Endothelial cell of umbilical vein (primary cell): ENCODE measurements around the gene ATAD5. TPM values are rescaled to one million over a fixed set of nuclear protein-coding genes. Genes with fewer than 3 reads are reported as not detected.

Experiments used
- BruUV-seq: library from RNA; stranded (reverse); fragments of 400-500 nt; replicated peaks from 2 replicates; lab custom pipeline; 2021; lab: Mats Ljungman, UMichigan
- CTCF ChIA-PET: fragments of 300-600, 350-600 bp; sonication (Branson Sonifier 250); formaldehyde crosslinking; loops from one replicate; lab custom pipeline; 2021; ENCODE audit warnings: antibody characterized with exemption, inconsistent platforms; lab: Charles Lee
- POLR2A ChIA-PET: fragments of 300-600, 350-600 bp; sonication (Branson Sonifier 250); formaldehyde crosslinking; loops from one replicate; lab custom pipeline; 2021; ENCODE audit warnings: antibody characterized with exemption, inconsistent platforms; lab: Charles Lee
- DNase-seq: peaks from one replicate; pipeline ENCODE4 v3.0.0-alpha.2; 2011; ENCODE audit warnings: low read depth, low spot score
- FAIRE-seq: peaks from 2 replicates; lab custom pipeline; 2011; peaks lifted over from hg19 to GRCh38; lab: Jason Lieb, UNC
- H2AFZ ChIP-seq: 2 replicates; pipeline ENCODE4 v1.6.0; 2012; ENCODE audit warnings: low read depth, low read length, control low read depth, inconsistent platforms
- H3K27ac ChIP-seq: 2 replicates; pipeline ENCODE4 v1.5.1; 2011; ENCODE audit warnings: low read depth, mild to moderate bottlenecking, control low read depth, low read length, moderate library complexity; ENCODE audit not compliant: insufficient read depth
- H3K27me3 ChIP-seq, 2 experiments: 2 replicates each; pipeline versions ENCODE4 v1.6.0 to v1.6.1; 2011; ENCODE audit warnings: low read length in 2 of 2, mixed read lengths in 1 of 2; ENCODE audit not compliant: control insufficient read depth in 2 of 2, insufficient read depth in 2 of 2
- H3K36me3 ChIP-seq, 2 experiments: 2 replicates in 1 of 2; 3 replicates in 1 of 2; pipeline ENCODE4 v1.5.1; 2011; ENCODE audit warnings: low read length in 2 of 2, mild to moderate bottlenecking in 1 of 2, moderate library complexity in 1 of 2; ENCODE audit not compliant: control insufficient read depth in 2 of 2, insufficient read depth in 2 of 2; ENCODE audit errors: extremely low read depth in 1 of 2
- H3K4me1 ChIP-seq: 3 replicates; pipeline ENCODE4 v1.5.1; 2011; ENCODE audit warnings: mild to moderate bottlenecking, low read length; ENCODE audit not compliant: control insufficient read depth, insufficient read depth; ENCODE audit errors: extremely low read depth
- H3K4me2 ChIP-seq: 2 replicates; pipeline ENCODE4 v1.6.1; 2011; ENCODE audit warnings: low read length, control low read depth, mixed read lengths; ENCODE audit not compliant: insufficient read depth
- H3K4me3 ChIP-seq, 3 experiments: fragments of 200-600 bp in 1 of 3; sonication (generic), shearing (Covaris generic) in 1 of 3; replicated peaks in 1 of 3; 2 replicates each; pipeline ENCODE4 v1.5.1; 2011 to 2016; ENCODE audit warnings: control low read depth in 3 of 3, low read length in 3 of 3, mild to moderate bottlenecking in 2 of 3, inconsistent platforms in 1 of 3, low read depth in 1 of 3, moderate library complexity in 1 of 3; ENCODE audit not compliant: insufficient read depth in 1 of 3
- H3K79me2 ChIP-seq: 2 replicates; pipeline ENCODE4 v1.6.0; 2012; ENCODE audit warnings: low read length, inconsistent platforms; ENCODE audit not compliant: control insufficient read depth, insufficient read depth
- H3K9ac ChIP-seq: replicated peaks from 2 replicates; pipeline ENCODE3; 2011; ENCODE audit warnings: low read length, control low read depth; ENCODE audit not compliant: insufficient read depth; ENCODE audit errors: extremely low read depth
- H3K9me1 ChIP-seq: replicated peaks from 3 replicates; pipeline ENCODE4 v1.6.0; 2011; ENCODE audit warnings: mild to moderate bottlenecking, low read length; ENCODE audit not compliant: control insufficient read depth, insufficient read depth; ENCODE audit errors: extremely low read depth
- H3K9me3 ChIP-seq: replicated peaks from 2 replicates; pipeline ENCODE4 v1.5.1; 2012; ENCODE audit warnings: low read length, inconsistent platforms; ENCODE audit not compliant: control insufficient read depth, insufficient read depth
- H4K20me1 ChIP-seq: replicated peaks from 2 replicates; pipeline ENCODE3; 2011; ENCODE audit warnings: mild to moderate bottlenecking, low read length; ENCODE audit not compliant: control insufficient read depth, insufficient read depth; ENCODE audit errors: extremely low read depth
- EZH2 ChIP-seq: IDR thresholded peaks from 2 replicates; pipeline ENCODE4 v1.6.1; 2012; ENCODE audit warnings: borderline replicate concordance, low read depth, mild to moderate bottlenecking, moderate library complexity, low read length, inconsistent platforms; ENCODE audit not compliant: severe bottlenecking
- FOS ChIP-seq: IDR thresholded peaks from 2 replicates; pipeline ENCODE4 v1.6.1; 2011; ENCODE audit warnings: mild to moderate bottlenecking, low read length, moderate library complexity, borderline replicate concordance; ENCODE audit not compliant: insufficient read depth
- GATA2 ChIP-seq: IDR thresholded peaks from 2 replicates; pipeline ENCODE4 v1.7.0; 2011; ENCODE audit warnings: low read depth, mild to moderate bottlenecking, moderate library complexity, mixed read lengths, low read length; ENCODE audit not compliant: insufficient read length, insufficient read depth
- JUN ChIP-seq: IDR thresholded peaks from 2 replicates; pipeline ENCODE4 v1.6.1; 2011; ENCODE audit warnings: borderline replicate concordance, low read depth; ENCODE audit not compliant: insufficient read length, insufficient read depth
- MYC ChIP-seq: IDR thresholded peaks from one replicate; pipeline ENCODE4 v1.6.1; 2011; ENCODE audit warnings: mild to moderate bottlenecking, low read depth, low read length
- POLR2A ChIP-seq: IDR thresholded peaks from 2 replicates; pipeline ENCODE4 v1.6.1; 2012; ENCODE audit warnings: low read depth, mild to moderate bottlenecking, control low read depth, low read length
- POLR2AphosphoS5 ChIP-seq: IDR thresholded peaks from 2 replicates; pipeline ENCODE4 v1.6.1; 2012; ENCODE audit warnings: low read depth, mild to moderate bottlenecking, control low read depth, low read length, moderate library complexity; ENCODE audit not compliant: insufficient read depth
- dilution Hi-C: fragments of 300-500 bp; cut with MboI; formaldehyde crosslinking; loops from one replicate; pipeline ENCODE4 v1.15.0; 2019; ENCODE audit warnings: low sequenced_read_pairs; ENCODE audit not compliant: extremely low pct_ligation_motif_present
- intact Hi-C: fragments of 100-400 bp; cut with micrococcal nuclease; formaldehyde crosslinking; loops from one replicate; pipeline ENCODE4 v1.10.0; 2022
- polyA plus RNA-seq, 4 experiments: library from polyadenylated mRNA; depleted of rRNA in 3 of 4; stranded (reverse) in 3 of 4; unstranded in 1 of 4; fragments of >200 nt; gene quantifications; 2 replicates each; pipeline versions ENCODE4 v1.2.1 to v1.2.3, GENCODE V29; 2011 to 2012; ENCODE audit warnings: missing spikeins in 1 of 4
- total RNA-seq: library from RNA; stranded (reverse); gene quantifications from 2 replicates; pipeline ENCODE4 v1.2.3, GENCODE V29; 2021
- TF ChIP-seq, protein P1 (sequence below): IDR thresholded peaks from 2 replicates; pipeline ENCODE4 v1.6.1; 2011; ENCODE audit not compliant: insufficient read depth, insufficient read length
- TF ChIP-seq, protein P2 (sequence below), 2 donors: IDR thresholded peaks; 1 replicate in 1 of 2; 2 replicates in 1 of 2; pipeline ENCODE4 v1.5.1; 2011; ENCODE audit warnings: low read length in 2 of 2, mild to moderate bottlenecking in 2 of 2, moderate library complexity in 2 of 2, control low read depth in 1 of 2, inconsistent platforms in 1 of 2, low read depth in 1 of 2; ENCODE audit not compliant: insufficient read depth in 1 of 2; ENCODE audit errors: extremely low read depth in 1 of 2

The ATAD5 gene
- total and polyA plus RNA-seq, 2 donors (not counting 3 experiments of a cell fraction or from before 2014, with no cell fraction given) = 0.80 to 9.4 TPM

DNA sequence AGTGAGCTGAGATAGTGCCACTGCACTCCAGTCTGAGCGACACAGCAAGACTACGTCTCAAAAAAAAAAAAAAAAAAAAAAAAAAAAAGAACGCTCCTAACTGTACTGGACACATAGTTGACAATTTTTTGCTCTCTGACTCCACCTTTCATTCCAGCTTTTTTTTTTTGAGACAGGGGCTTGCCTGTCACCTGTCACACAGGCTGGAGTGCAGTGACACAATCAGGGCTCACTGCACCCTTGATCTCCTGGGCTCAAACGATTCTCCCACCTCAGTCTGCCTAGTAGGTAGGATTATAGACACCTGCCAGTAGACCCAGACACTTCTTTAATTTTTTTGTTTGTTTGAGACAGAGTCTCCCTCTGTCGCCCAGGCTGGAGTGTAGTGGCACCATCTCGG lies 4.7 kb upstream of the ATAD5 start:
- dilution Hi-C loops = no loop called here
- H3K9ac ChIP-seq = no peak overlapping the region
- H4K20me1 ChIP-seq = no peaks in the 10 kb centered on the region
- H3K79me2 ChIP-seq = peaks cover 25% of the 10 kb centered on the region
- H3K9me1 ChIP-seq = no peaks in the 10 kb centered on the region
- CTCF ChIA-PET = interaction anchor here (0.6 kb wide), 1 partner anchor 408 kb away, joined by 4 read pairs; no protein-coding TSS in a partner anchor
- H3K9me3 ChIP-seq = no peaks in the 10 kb centered on the region
- H3K4me3 ChIP-seq = no peak overlapping the region
- BruUV-seq = no TSS peak
- FAIRE-seq = no peak
- POLR2A ChIA-PET = no interaction called here
- intact Hi-C loops = no loop called here
- no peak for DNase-seq
- no peak overlapping the region for H3K4me2 ChIP-seq
- no peaks in the 10 kb centered on the region for H3K36me3 ChIP-seq
- TF ChIP-seq FOS (no peak), GATA2 (no peak), MYC (no peak), EZH2 (no peak), POLR2AphosphoS5 (no peak), POLR2A (no peak), JUN (no peak)
- TF ChIP-seq, protein P1, sequence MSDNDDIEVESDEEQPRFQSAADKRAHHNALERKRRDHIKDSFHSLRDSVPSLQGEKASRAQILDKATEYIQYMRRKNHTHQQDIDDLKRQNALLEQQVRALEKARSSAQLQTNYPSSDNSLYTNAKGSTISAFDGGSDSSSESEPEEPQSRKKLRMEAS = no peak
- TF ChIP-seq, protein P2, sequence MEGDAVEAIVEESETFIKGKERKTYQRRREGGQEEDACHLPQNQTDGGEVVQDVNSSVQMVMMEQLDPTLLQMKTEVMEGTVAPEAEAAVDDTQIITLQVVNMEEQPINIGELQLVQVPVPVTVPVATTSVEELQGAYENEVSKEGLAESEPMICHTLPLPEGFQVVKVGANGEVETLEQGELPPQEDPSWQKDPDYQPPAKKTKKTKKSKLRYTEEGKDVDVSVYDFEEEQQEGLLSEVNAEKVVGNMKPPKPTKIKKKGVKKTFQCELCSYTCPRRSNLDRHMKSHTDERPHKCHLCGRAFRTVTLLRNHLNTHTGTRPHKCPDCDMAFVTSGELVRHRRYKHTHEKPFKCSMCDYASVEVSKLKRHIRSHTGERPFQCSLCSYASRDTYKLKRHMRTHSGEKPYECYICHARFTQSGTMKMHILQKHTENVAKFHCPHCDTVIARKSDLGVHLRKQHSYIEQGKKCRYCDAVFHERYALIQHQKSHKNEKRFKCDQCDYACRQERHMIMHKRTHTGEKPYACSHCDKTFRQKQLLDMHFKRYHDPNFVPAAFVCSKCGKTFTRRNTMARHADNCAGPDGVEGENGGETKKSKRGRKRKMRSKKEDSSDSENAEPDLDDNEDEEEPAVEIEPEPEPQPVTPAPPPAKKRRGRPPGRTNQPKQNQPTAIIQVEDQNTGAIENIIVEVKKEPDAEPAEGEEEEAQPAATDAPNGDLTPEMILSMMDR (IDR thresholded peaks at IDR 0.05; ENCODE audit: extremely low read depth in 1 of 2, insufficient read depth in 1 of 2, low read depth in 1 of 2, low read length in 2 of 2) = no peak
- H3K27ac ChIP-seq = no peak overlapping the region
- H3K4me1 ChIP-seq = peaks cover 8% of the 10 kb centered on the region
- no peaks in the 10 kb centered on the region for H3K27me3 ChIP-seq
- H2AFZ ChIP-seq = no peak overlapping the region
